GM10266 (cell line): ENCODE results near the gene LSS.

Experiments
- DNase-seq: peaks from one replicate; pipeline ENCODE4 v3.0.0; 2012; ENCODE audit errors: extremely low spot score
- TF ChIP-seq, protein P1 (sequence below): IDR thresholded peaks from 2 replicates; pipeline ENCODE4 v1.5.1; 2012; ENCODE audit warnings: mild to moderate bottlenecking, low read depth; ENCODE audit not compliant: control insufficient read depth, insufficient read depth; ENCODE audit errors: missing control alignments

LSS gene

DNA sequence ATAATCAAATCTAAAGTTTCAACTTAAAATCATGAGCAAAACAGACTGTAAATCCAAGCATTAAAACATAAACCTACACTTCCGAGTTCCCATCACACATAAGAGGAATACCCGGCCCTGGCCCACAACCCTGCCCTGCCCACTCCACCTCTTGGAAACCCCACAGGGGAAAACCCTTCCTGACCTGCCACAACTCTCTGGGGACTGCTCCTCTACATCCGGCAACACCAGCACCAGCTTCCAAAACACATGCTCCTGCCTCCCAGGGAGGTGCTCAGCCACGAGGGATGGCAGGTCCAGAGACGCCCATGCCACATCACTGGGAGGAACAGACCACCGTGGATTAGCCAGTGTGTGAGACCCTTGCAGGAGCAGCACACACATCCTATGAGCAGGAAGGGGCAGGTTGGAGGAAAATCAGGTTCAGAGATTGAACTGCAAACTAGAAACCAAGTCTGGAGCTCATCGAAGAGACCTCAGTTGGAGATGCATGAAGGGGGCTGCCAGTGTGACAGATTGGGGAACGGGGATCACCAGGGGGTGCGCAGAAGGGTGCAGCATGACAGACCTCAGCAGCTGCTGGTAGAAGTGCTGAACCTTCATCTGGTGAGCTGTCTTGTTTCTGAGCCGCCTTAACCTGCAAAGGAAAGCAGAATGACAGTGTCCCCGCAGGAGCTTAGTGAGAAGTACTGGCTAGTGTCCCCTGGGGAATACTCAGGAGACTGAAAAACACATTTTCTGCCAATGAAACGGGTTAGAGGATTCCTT is 25.8 kb upstream of the LSS start:
- DNase-seq = peak; percentile 75
- TF ChIP-seq, protein P1, sequence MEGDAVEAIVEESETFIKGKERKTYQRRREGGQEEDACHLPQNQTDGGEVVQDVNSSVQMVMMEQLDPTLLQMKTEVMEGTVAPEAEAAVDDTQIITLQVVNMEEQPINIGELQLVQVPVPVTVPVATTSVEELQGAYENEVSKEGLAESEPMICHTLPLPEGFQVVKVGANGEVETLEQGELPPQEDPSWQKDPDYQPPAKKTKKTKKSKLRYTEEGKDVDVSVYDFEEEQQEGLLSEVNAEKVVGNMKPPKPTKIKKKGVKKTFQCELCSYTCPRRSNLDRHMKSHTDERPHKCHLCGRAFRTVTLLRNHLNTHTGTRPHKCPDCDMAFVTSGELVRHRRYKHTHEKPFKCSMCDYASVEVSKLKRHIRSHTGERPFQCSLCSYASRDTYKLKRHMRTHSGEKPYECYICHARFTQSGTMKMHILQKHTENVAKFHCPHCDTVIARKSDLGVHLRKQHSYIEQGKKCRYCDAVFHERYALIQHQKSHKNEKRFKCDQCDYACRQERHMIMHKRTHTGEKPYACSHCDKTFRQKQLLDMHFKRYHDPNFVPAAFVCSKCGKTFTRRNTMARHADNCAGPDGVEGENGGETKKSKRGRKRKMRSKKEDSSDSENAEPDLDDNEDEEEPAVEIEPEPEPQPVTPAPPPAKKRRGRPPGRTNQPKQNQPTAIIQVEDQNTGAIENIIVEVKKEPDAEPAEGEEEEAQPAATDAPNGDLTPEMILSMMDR = no peak

DNA sequence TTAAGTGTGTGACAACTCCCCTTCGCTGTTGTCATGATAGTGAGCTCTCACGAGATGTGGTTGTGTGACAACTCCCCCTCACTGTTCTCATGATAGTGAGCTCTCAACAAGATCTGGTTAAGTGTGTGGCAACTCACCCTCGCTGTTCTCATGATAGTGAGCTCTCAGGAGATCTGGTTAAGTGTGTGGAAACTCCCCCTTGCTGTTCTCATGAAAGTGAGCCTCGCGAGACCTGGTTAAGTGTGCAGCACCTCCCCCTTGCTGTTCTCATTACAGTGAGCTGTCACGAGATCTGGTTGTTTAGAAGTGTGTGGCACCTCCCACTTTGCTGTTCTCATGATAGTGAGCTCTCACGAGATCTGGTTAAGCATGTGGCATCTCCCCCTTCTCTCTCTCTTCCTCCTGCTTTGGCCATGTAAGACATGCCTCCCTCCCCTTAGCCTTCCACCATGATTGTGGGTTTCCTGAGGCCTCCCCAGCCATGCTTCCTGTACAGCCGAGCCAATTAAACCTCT is 25.1 kb upstream of the LSS start:
- DNase-seq = peak; percentile 68
- TF ChIP-seq, protein P1 = no peak

DNA sequence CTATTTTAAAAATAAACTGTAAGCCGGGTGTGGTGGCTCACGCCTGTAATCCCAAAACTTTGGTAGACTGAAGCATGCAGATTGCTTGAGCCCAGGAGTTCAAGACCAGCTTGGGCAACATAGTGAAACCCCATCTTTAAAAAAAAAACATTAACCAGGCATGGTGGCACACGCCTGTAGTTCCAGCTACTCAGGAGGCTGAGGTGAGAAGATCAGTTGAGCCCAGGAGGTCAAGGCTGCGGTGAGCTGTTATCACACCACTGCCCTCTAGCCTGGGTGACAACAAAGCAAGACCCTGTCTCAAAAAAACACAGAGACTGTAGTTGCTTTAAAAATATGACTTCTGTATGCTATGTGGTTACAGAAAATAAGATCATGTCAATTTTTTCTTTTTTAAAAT is 24.3 kb upstream of the LSS start:
- DNase-seq = no peak
- TF ChIP-seq, protein P1 = no peak

DNA sequence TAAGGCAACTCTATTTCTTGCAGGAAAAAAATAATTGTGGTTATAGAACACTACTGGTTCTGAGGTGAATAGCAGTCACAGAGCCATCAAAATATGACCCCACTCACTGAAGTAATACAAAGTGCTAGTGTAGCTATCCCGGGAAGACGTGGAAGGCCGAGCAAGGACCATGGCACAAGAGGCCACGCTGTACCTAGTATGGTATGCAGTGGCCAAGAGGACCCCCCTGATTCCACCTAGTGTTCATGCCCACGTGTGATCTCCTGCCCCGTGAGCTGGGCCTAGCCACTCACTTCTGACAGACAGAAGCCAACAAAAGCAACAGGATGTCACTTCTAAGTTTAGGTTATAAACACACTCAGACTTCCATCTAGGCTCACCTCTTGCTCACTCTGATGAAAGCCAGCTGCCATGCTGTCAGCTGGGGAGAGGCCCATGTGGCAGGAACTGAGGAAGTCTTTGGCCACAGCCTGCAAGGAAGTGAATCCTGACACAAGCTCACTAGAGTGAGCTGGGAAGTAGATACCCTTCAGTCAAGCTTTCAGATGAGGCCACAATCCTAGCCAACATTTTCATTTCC is 21.7 kb upstream of the LSS start:
- TF ChIP-seq, protein P1 = no peak
- no peak for DNase-seq

DNA sequence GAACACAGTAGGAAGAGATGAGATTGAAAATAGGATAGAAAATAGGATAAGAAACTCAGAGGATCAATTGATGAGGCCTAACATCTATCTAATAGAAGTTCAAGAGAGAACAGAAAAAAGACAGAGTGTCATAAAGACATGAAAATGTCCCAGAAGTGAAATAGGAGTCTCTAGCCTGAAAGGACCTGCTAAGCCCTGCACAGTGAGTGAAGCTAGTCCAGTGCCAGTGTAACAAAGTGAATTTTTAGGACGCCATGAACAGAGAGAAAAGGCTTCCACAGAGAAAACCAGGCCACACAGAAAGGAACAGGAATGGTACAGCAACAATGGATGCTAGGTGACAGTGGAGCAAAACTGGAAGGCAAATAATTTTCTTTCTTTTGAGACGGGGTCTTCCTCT is 20.3 kb upstream of the LSS start:
- TF ChIP-seq, protein P1 = no peak
- no peak for DNase-seq

DNA sequence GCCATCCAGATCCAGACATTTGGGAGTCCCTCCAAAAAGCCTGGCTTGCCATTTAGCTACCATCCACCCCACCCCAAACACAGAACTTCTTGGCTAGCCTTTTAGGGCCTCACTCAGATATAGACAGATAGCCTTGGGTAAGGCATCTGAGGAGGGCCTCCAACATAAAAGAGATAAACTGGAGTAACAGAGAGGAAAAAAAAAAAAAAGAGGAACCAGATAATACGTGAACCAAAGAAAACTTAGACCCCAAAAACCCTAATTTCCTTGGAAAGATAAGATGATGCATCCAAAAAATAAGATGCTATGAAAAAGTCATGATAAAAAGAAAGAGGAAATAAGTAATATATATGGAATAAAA is 19.8 kb upstream of the LSS start:
- TF ChIP-seq, protein P1 = no peak
- DNase-seq = no peak
